ENCODE measurements around the gene GGCX. TPM values are rescaled to one million over a fixed set of nuclear protein-coding genes. Genes with fewer than 3 reads are reported as not detected.
A peak's percentile ranks its signal among the peaks of the same experiment; 100 is the strongest.

Gene GGCX
- total and polyA plus RNA-seq, 9 of the 15 experiments (the other 6 are each of a cell fraction or from before 2014, with no cell fraction given), result 14.4 to 47.1 (median 28.1) TPM

GRCh38 chr2:85541753-85542457 lies 19.4 kb downstream of the GGCX start:
- FAIRE-seq, result no peak
- peak overlapping the region; percentile 68; the same call in 1 of the 2 replicates for H3K4me3 ChIP-seq

GRCh38 chr2:85541262-85541661 lies 20.0 kb downstream of the GGCX start:
- Histone ChIP-seq H3K36me3 (ENCODE audit: control insufficient read depth, insufficient read depth, low read length) (peaks cover 65% of the 10 kb centered on the region), H3K9ac (ENCODE audit: insufficient read depth in 1 of 2, low read depth in 2 of 2, low read length in 2 of 2) (peak overlapping the region; percentile 7 to 100; a peak in 3 of 4 replicates), H4K20me1 (replicated peaks; ENCODE audit: control insufficient read depth, insufficient read depth, low read length) (peaks cover 36% of the 10 kb centered on the region), H3K9me3 (replicated peaks; ENCODE audit: control insufficient read depth, insufficient read depth, low read depth, low read length) (no peaks in the 10 kb centered on the region), H2AFZ (ENCODE audit: low read depth, low read length) (no peak overlapping the region), H3K79me2 (ENCODE audit: control insufficient read depth, insufficient read depth, low read length) (peaks cover 69% of the 10 kb centered on the region), H3K9me1 (ENCODE audit: control insufficient read depth, insufficient read depth, low read length) (peaks cover 3% of the 10 kb centered on the region), H3K4me1 (replicated peaks in 1 of 2; ENCODE audit: control insufficient read depth in 2 of 2, insufficient read depth in 2 of 2, low read length in 2 of 2) (peaks cover 9 to 24% of the 10 kb centered on the region in 2 experiments), H3K27ac (ENCODE audit: extremely low read depth, low read depth, low read length) (no peak overlapping the region; the same call in 1 of the 3 replicates), H3K4me3 (peak overlapping the region; percentile 68), H3K4me2 (ENCODE audit: insufficient read depth, low read length) (peak overlapping the region; percentile 98), H3K27me3 (ENCODE audit: control insufficient read depth in 2 of 2, insufficient read depth in 2 of 2, low read length in 2 of 2) (no peaks in the 10 kb centered on the region)
- intact Hi-C loops (cut with micrococcal nuclease), result no loop called here
- POLR2A ChIA-PET, result interaction anchor here (0.6 to 24.3 kb wide), 19 partner anchors 10 to 210 kb away, joined by 4 to 1576 read pairs (median 7); partner anchors contain the start of genes CAPG, GGCX, SH2D6 and VAMP8
- DNase-seq (ENCODE audit: extremely low read depth in 1 of 4, low spot score in 3 of 4) (no peak), ATAC-seq (no peak), FAIRE-seq (no peak)
- BruUV-seq (replicated peaks), result no TSS peak
- WGBS (ENCODE audit: insufficient coverage, low coverage, missing lambda C conversion rate), result 18% methylated on average over 4 of the region's 4 CpGs
- CTCF ChIA-PET (ENCODE audit: low intra/inter-chr PET ratio), result interaction anchor here (1.4 kb wide), 1 partner anchor 121 kb away, joined by 7 read pairs; no protein-coding TSS in a partner anchor
- in situ Hi-C loops (cut with MboI), result no loop called here
- TF ChIP-seq ZNF121 (CRISPR knock-in tag; conservative IDR thresholded peaks at IDR 0.05) (no peak), ELK3 (CRISPR knock-in tag; IDR thresholded peaks at IDR 0.05) (no peak), ZNF780A (CRISPR knock-in tag; IDR thresholded peaks at IDR 0.05) (no peak), POLR2B (IDR thresholded peaks at IDR 0.05; ENCODE audit: low read depth, partially characterized antibody) (peak; percentile 17), POLR2G (IDR thresholded peaks at IDR 0.05; ENCODE audit: low read depth, low read length) (peak; percentile 59; the same call in 1 of the 2 replicates), HES1 (IDR thresholded peaks at IDR 0.05; ENCODE audit: low read depth) (no peak), STAG1 (CRISPR knock-in tag; IDR thresholded peaks at IDR 0.05; ENCODE audit: borderline replicate concordance) (no peak), ZFPM2 (CRISPR knock-in tag; IDR thresholded peaks at IDR 0.05) (no peak), ZNF644 (tag; IDR thresholded peaks at IDR 0.05; ENCODE audit: low read depth) (no peak)

More at GRCh38 chr2:85541753-85542457, 19.4 kb downstream of the GGCX start:
- H3K9ac ChIP-seq (ENCODE audit: insufficient read depth in 1 of 2, low read depth in 2 of 2, low read length in 2 of 2), result peak overlapping the region in 1 of 2 experiments; percentile 100; a peak in 2 of 4 replicates
- H3K4me2 ChIP-seq (ENCODE audit: insufficient read depth, low read length), result peak overlapping the region; percentile 98
- H4K20me1 ChIP-seq (replicated peaks; ENCODE audit: control insufficient read depth, insufficient read depth, low read length), result peaks cover 40% of the 10 kb centered on the region
- peaks cover 62% of the 10 kb centered on the region for H3K79me2 ChIP-seq (ENCODE audit: control insufficient read depth, insufficient read depth, low read length)
- H3K9me1 ChIP-seq (ENCODE audit: control insufficient read depth, insufficient read depth, low read length), result peaks cover 3% of the 10 kb centered on the region
- H3K27me3 ChIP-seq (ENCODE audit: control insufficient read depth in 2 of 2, insufficient read depth in 2 of 2, low read length in 2 of 2), result no peaks in the 10 kb centered on the region
- ATAC-seq (no peak), DNase-seq (ENCODE audit: extremely low read depth in 1 of 4, low spot score in 3 of 4) (no peak)
- BruUV-seq (replicated peaks), result no TSS peak
- no peak for TF ChIP-seq NCOA4 (IDR thresholded peaks at IDR 0.05; ENCODE audit: partially characterized antibody)
- peak; percentile 21 for TF ChIP-seq POLR2A (conservative IDR thresholded peaks at IDR 0.05)
- no peak for TF ChIP-seq TBP (optimal IDR thresholded peaks at IDR 0.05; ENCODE audit: low read depth, low read length)
- TF ChIP-seq BRD4 (IDR thresholded peaks at IDR 0.05), result 0 out of 2 replicates have a peak, but pooled peaks have one; percentile 42
- peak; percentile 5 for TF ChIP-seq CHD1 (IDR thresholded peaks at IDR 0.05; ENCODE audit: low read length)
- TF ChIP-seq HDAC3 (IDR thresholded peaks at IDR 0.05; ENCODE audit: borderline replicate concordance, partially characterized antibody), result no peak
- TF ChIP-seq RBM15 (IDR thresholded peaks at IDR 0.05; ENCODE audit: insufficient read depth, low read length), result no peak
- TF ChIP-seq HNRNPL (IDR thresholded peaks at IDR 0.05; ENCODE audit: low read depth, low read length), result peak; percentile 42; the same call in 1 of the 2 replicates
- no peak overlapping the region for H2AFZ ChIP-seq (ENCODE audit: low read depth, low read length)
- ChIA-PET CTCF (ENCODE audit: low intra/inter-chr PET ratio) (no interaction called here), POLR2A (interaction anchor here (0.6 to 24.3 kb wide), 13 partner anchors 11 to 211 kb away, joined by 4 to 1576 read pairs (median 7); partner anchors contain the start of genes CAPG, GGCX, SH2D6 and VAMP8)
- intact Hi-C loops (cut with micrococcal nuclease) (no loop called here), in situ Hi-C loops (cut with MboI) (no loop called here)
- no peaks in the 10 kb centered on the region for H3K9me3 ChIP-seq (replicated peaks; ENCODE audit: control insufficient read depth, insufficient read depth, low read depth, low read length)
- WGBS (ENCODE audit: insufficient coverage, low coverage, missing lambda C conversion rate), result 66% methylated on average over 5 of the region's 5 CpGs
- H3K36me3 ChIP-seq (ENCODE audit: control insufficient read depth, insufficient read depth, low read length), result peaks cover 65% of the 10 kb centered on the region
- H3K4me1 ChIP-seq (replicated peaks in 1 of 2; ENCODE audit: control insufficient read depth in 2 of 2, insufficient read depth in 2 of 2, low read length in 2 of 2), result peaks cover 9 to 24% of the 10 kb centered on the region in 2 experiments
- H3K27ac ChIP-seq (ENCODE audit: extremely low read depth, low read depth, low read length), result peak overlapping the region; percentile 31

All from K562 (cell line).